ENCODE measurements around the gene HEMGN.

DNA sequence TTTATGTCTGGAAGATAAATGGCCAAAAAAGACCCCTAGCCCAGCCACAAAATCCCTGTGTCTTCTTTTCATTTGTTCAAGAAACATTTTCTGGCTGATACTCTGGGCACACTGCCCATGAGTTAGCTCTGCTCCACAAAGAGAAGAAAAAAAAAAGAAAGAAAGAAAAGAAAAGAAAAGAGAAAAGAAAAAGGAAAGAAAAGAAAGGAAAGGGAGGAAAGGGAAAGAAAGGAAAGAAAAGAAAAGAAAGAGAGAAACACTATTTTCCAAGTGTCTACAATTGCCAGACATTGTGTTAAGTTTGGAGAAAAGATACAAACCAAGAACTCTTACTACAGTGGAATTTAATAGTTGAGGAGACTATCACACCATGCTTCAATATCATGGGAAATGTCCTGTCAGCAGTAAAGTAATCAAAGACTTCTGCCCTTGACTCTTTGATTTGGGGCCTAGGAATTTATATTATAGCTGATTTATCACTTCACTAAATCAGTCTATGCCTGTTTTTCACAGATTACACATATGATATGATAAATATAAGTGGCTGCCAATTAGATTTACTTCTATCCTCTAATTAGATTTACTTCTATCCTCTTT is 18.7 kb downstream of the HEMGN start:
- TF ChIP-seq, protein P1, sequence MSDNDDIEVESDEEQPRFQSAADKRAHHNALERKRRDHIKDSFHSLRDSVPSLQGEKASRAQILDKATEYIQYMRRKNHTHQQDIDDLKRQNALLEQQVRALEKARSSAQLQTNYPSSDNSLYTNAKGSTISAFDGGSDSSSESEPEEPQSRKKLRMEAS (CRISPR knock-in tag; IDR thresholded peaks at IDR 0.05): no peak
- TF ChIP-seq ELF4 (CRISPR knock-in tag; IDR thresholded peaks at IDR 0.05; ENCODE audit: low read depth): no peak
- no peak for TF ChIP-seq GRHL2 (CRISPR knock-in tag; IDR thresholded peaks at IDR 0.05; ENCODE audit: insufficient replicate concordance, severe bottlenecking)
- TF ChIP-seq, protein P2, sequence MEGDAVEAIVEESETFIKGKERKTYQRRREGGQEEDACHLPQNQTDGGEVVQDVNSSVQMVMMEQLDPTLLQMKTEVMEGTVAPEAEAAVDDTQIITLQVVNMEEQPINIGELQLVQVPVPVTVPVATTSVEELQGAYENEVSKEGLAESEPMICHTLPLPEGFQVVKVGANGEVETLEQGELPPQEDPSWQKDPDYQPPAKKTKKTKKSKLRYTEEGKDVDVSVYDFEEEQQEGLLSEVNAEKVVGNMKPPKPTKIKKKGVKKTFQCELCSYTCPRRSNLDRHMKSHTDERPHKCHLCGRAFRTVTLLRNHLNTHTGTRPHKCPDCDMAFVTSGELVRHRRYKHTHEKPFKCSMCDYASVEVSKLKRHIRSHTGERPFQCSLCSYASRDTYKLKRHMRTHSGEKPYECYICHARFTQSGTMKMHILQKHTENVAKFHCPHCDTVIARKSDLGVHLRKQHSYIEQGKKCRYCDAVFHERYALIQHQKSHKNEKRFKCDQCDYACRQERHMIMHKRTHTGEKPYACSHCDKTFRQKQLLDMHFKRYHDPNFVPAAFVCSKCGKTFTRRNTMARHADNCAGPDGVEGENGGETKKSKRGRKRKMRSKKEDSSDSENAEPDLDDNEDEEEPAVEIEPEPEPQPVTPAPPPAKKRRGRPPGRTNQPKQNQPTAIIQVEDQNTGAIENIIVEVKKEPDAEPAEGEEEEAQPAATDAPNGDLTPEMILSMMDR (IDR thresholded peaks at IDR 0.05): no peak
- TF ChIP-seq ZNF263 (CRISPR knock-in tag; IDR thresholded peaks at IDR 0.05; ENCODE audit: low read depth): no peak
- TF ChIP-seq CREM (CRISPR knock-in tag; IDR thresholded peaks at IDR 0.05): no peak
- no peak for TF ChIP-seq RELA (CRISPR knock-in tag; IDR thresholded peaks at IDR 0.05; ENCODE audit: borderline replicate concordance)
- TF ChIP-seq, protein P3, sequence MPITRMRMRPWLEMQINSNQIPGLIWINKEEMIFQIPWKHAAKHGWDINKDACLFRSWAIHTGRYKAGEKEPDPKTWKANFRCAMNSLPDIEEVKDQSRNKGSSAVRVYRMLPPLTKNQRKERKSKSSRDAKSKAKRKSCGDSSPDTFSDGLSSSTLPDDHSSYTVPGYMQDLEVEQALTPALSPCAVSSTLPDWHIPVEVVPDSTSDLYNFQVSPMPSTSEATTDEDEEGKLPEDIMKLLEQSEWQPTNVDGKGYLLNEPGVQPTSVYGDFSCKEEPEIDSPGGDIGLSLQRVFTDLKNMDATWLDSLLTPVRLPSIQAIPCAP (CRISPR knock-in tag; IDR thresholded peaks at IDR 0.05): no peak
- TF ChIP-seq, protein P4, sequence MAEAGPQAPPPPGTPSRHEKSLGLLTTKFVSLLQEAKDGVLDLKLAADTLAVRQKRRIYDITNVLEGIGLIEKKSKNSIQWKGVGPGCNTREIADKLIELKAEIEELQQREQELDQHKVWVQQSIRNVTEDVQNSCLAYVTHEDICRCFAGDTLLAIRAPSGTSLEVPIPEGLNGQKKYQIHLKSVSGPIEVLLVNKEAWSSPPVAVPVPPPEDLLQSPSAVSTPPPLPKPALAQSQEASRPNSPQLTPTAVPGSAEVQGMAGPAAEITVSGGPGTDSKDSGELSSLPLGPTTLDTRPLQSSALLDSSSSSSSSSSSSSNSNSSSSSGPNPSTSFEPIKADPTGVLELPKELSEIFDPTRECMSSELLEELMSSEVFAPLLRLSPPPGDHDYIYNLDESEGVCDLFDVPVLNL (CRISPR knock-in tag; IDR thresholded peaks at IDR 0.05; ENCODE audit: borderline replicate concordance, low read depth): no peak
- TF ChIP-seq ZNF423 (CRISPR knock-in tag; IDR thresholded peaks at IDR 0.05): no peak
- no peak for TF ChIP-seq SP1 (CRISPR knock-in tag; conservative IDR thresholded peaks at IDR 0.05)
- TF ChIP-seq, protein P5, sequence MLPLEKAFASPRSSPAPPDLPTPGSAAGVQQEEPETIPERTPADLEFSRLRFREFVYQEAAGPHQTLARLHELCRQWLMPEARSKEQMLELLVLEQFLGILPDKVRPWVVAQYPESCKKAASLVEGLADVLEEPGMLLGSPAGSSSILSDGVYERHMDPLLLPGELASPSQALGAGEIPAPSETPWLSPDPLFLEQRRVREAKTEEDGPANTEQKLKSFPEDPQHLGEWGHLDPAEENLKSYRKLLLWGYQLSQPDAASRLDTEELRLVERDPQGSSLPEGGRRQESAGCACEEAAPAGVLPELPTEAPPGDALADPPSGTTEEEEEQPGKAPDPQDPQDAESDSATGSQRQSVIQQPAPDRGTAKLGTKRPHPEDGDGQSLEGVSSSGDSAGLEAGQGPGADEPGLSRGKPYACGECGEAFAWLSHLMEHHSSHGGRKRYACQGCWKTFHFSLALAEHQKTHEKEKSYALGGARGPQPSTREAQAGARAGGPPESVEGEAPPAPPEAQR (CRISPR knock-in tag; IDR thresholded peaks at IDR 0.05): no peak
